CD4-positive, alpha-beta memory T cell (primary cell): ENCODE data around the gene EPG5. TPM values are rescaled to one million over a fixed set of nuclear protein-coding genes. Genes with fewer than 3 reads are reported as not detected.

Experiments
- CTCF ChIA-PET: fragments of 350-600 bp; sonication (Branson Sonifier 250); formaldehyde crosslinking; loops from one replicate; lab custom pipeline; 2021; ENCODE audit warnings: inconsistent platforms; ENCODE audit not compliant: partially characterized antibody; lab: Charles Lee
- POLR2A ChIA-PET: fragments of 350-600 bp; sonication (Branson Sonifier 250); formaldehyde crosslinking; loops from one replicate; lab custom pipeline; 2021; ENCODE audit not compliant: partially characterized antibody; lab: Charles Lee
- DNase-seq, 5 donors: peaks; one replicate each; pipeline versions ENCODE4 v3.0.0 to v3.0.0-alpha.2; 2020 to 2022; ENCODE audit warnings: mixed read lengths in 1 of 5
- H3K27ac ChIP-seq: one replicate; pipeline ENCODE4 v1.7.0; 2013; ENCODE audit warnings: low read depth, low read length
- H3K27me3 ChIP-seq: 2 replicates; pipeline ENCODE4 v1.7.0; 2013; ENCODE audit warnings: mild to moderate bottlenecking, low read length, moderate library complexity; ENCODE audit not compliant: insufficient read depth
- H3K36me3 ChIP-seq: 2 replicates; pipeline ENCODE4 v1.7.0; 2013; ENCODE audit warnings: mild to moderate bottlenecking, low read length, moderate library complexity; ENCODE audit not compliant: insufficient read depth
- H3K4me1 ChIP-seq: 2 replicates; pipeline ENCODE4 v1.7.0; 2013; ENCODE audit warnings: mild to moderate bottlenecking, low read length, moderate library complexity; ENCODE audit not compliant: insufficient read depth
- H3K4me3 ChIP-seq, 2 donors: one replicate each; pipeline ENCODE4 v1.7.0; 2013; ENCODE audit warnings: low read length in 2 of 2, mild to moderate bottlenecking in 1 of 2
- H3K9me3 ChIP-seq, 2 donors: one replicate each; pipeline ENCODE4 v1.7.0; 2013; ENCODE audit warnings: low read length in 2 of 2, control low read depth in 1 of 2; ENCODE audit not compliant: control insufficient read depth in 1 of 2
- H3K27ac Mint-ChIP-seq, 7 donors: one replicate each; pipeline ENCODE4 v1.8.0; 2020 to 2021; ENCODE audit warnings: mixed read lengths in 7 of 7, mild to moderate bottlenecking in 6 of 7, inconsistent platforms in 3 of 7, moderate library complexity in 3 of 7
- H3K27me3 Mint-ChIP-seq, 2 donors: one replicate each; pipeline ENCODE4 v1.8.0; 2020 to 2021; ENCODE audit warnings: mixed read lengths in 2 of 2
- H3K36me3 Mint-ChIP-seq, 2 donors: one replicate each; pipeline ENCODE4 v1.8.0; 2020 to 2021; ENCODE audit warnings: mixed read lengths in 2 of 2, inconsistent platforms in 1 of 2, mild to moderate bottlenecking in 1 of 2
- H3K4me1 Mint-ChIP-seq, 4 donors: one replicate each; pipeline ENCODE4 v1.8.0; 2020 to 2021; ENCODE audit warnings: mixed read lengths in 4 of 4, mild to moderate bottlenecking in 1 of 4
- H3K4me3 Mint-ChIP-seq, 8 donors: one replicate each; pipeline ENCODE4 v1.8.0; 2020 to 2021; ENCODE audit warnings: mixed read lengths in 8 of 8, mild to moderate bottlenecking in 7 of 8, moderate library complexity in 6 of 8, inconsistent platforms in 3 of 8
- H3K9me3 Mint-ChIP-seq, 8 donors: one replicate each; pipeline ENCODE4 v1.8.0; 2020 to 2021; ENCODE audit warnings: mixed read lengths in 8 of 8, mild to moderate bottlenecking in 5 of 8, inconsistent platforms in 3 of 8, moderate library complexity in 1 of 8
- intact Hi-C: fragments of 100-400 bp; cut with micrococcal nuclease; formaldehyde crosslinking; loops from one replicate; pipeline ENCODE4 v1.15.1; 2023
- polyA plus RNA-seq, 2 donors: library from polyadenylated mRNA; unstranded; fragments of 300-500 nt; fragmentation: Illumina TruSeq; gene quantifications; one replicate each; pipeline ENCODE4 v1.2.3, GENCODE V29; 2021
- total RNA-seq, 2 experiments: library from RNA; stranded (reverse); gene quantifications; one replicate each; pipeline ENCODE4 v1.2.3, GENCODE V29; 2021

The EPG5 gene
- total and polyA plus RNA-seq, 4 experiments from 2014 or later: 4.1 to 69.0 (median 35.0) TPM

DNA sequence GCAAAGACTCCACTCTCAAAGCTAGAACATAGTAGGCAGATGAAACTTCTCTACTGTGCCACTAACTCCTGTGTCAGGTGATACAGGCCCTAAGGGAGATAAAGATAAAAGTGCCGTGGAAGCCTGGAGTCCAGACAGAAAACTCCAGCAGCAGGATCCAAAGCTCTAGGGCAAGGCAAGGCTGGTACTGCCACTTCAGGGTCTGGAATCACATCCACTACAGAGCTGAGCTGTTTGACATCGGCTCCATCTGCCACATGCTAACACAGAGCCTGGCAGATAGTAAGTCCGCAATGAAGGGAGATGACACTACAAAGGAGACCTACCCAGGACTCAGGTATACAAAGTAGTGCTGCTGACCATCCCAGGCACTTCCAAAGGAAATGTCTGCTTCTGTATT, 34.4 kb downstream of the EPG5 start:
- no peak overlapping the region for H3K27ac ChIP-seq
- Mint-ChIP-seq H3K9me3 (no peaks in the 10 kb centered on the region), H3K4me1 (peaks cover 1 to 3% (median 2%) of the 10 kb centered on the region in 4 donors), H3K36me3 (peaks cover 40 to 66% of the 10 kb centered on the region in 2 donors), H3K27ac (peak overlapping the region in 2 of 7 donors; percentile 23 to 78), H3K4me3 (no peak overlapping the region), H3K27me3 (no peaks in the 10 kb centered on the region)
- POLR2A ChIA-PET: no interaction called here
- CTCF ChIA-PET: interaction anchor here (0.6 to 1.5 kb wide), 5 partner anchors 39 to 267 kb away, joined by 3 to 8 read pairs (median 4); no protein-coding TSS in a partner anchor
- no peak for DNase-seq
- no peak overlapping the region for H3K4me3 ChIP-seq
- no peaks in the 10 kb centered on the region for H3K9me3 ChIP-seq
- intact Hi-C loops: no loop called here
- H3K4me1 ChIP-seq: peaks cover 1% of the 10 kb centered on the region
- no peaks in the 10 kb centered on the region for H3K27me3 ChIP-seq
- peaks cover 45% of the 10 kb centered on the region for H3K36me3 ChIP-seq

DNA sequence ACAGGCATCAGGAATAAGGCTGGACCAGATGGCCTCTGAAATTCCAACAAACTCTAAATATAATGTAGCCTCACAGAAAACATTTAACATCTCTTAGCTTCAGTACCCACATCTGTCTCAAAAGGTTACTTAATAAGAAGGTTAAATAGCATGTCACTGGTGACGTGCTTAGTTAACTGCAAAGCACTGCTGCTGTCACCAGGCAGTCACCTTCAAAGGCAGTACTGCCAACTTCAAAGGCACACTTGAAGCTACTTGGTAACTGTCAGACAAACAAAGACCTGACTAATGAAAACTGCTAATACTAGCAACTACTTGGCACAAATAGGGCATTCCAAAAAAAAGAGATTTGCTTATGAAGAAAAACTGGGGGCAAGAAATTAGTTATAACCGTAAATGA, 36.2 kb downstream of the EPG5 start:
- POLR2A ChIA-PET: no interaction called here
- Mint-ChIP-seq H3K27ac (peak overlapping the region in 1 of 7 donors; percentile 10), H3K4me1 (peaks cover 0 to 3% (median 1%) of the 10 kb centered on the region in 4 donors), H3K4me3 (no peak overlapping the region), H3K9me3 (no peaks in the 10 kb centered on the region), H3K36me3 (peaks cover 47 to 76% of the 10 kb centered on the region in 2 donors), H3K27me3 (no peaks in the 10 kb centered on the region)
- H3K4me1 ChIP-seq: no peaks in the 10 kb centered on the region
- H3K27me3 ChIP-seq: no peaks in the 10 kb centered on the region
- no peaks in the 10 kb centered on the region for H3K9me3 ChIP-seq
- peak in 4 of 5 donors; percentile 6 to 41 (median 15) for DNase-seq
- CTCF ChIA-PET: interaction anchor here (2.3 kb wide), 1 partner anchor 143 kb away, joined by 10 read pairs; no protein-coding TSS in a partner anchor
- no peak overlapping the region for H3K4me3 ChIP-seq
- H3K36me3 ChIP-seq: peaks cover 46% of the 10 kb centered on the region
- H3K27ac ChIP-seq: peak overlapping the region; percentile 3
- intact Hi-C loops: no loop called here

- H3K9me3 Mint-ChIP-seq: no peaks in the 10 kb centered on the region
- no peaks in the 10 kb centered on the region for H3K4me1 ChIP-seq
- no peak overlapping the region for H3K4me3 ChIP-seq
- H3K27ac Mint-ChIP-seq: no peak overlapping the region
- peaks cover under 1 to 6% (median 4%) of the 10 kb centered on the region in 4 donors for H3K4me1 Mint-ChIP-seq
- no peak overlapping the region for H3K27ac ChIP-seq
- DNase-seq: no peak
- intact Hi-C loops: no loop called here
- H3K27me3 Mint-ChIP-seq: no peaks in the 10 kb centered on the region
- H3K36me3 ChIP-seq: peaks cover 68% of the 10 kb centered on the region
- no peaks in the 10 kb centered on the region for H3K9me3 ChIP-seq
- ChIA-PET POLR2A (no interaction called here), CTCF (interaction anchor here (1.0 to 2.0 kb wide), 3 partner anchors 14 to 146 kb away, joined by 3 to 9 read pairs (median 5); partner anchors contain the start of gene PSTPIP2)
- H3K36me3 Mint-ChIP-seq: peaks cover 53 to 82% of the 10 kb centered on the region in 2 donors
- H3K27me3 ChIP-seq: no peaks in the 10 kb centered on the region
- no peak overlapping the region for H3K4me3 Mint-ChIP-seq
Observed at GRCh38 chr18:45926691-45927090, 40.4 kb downstream of the EPG5 start.

DNA sequence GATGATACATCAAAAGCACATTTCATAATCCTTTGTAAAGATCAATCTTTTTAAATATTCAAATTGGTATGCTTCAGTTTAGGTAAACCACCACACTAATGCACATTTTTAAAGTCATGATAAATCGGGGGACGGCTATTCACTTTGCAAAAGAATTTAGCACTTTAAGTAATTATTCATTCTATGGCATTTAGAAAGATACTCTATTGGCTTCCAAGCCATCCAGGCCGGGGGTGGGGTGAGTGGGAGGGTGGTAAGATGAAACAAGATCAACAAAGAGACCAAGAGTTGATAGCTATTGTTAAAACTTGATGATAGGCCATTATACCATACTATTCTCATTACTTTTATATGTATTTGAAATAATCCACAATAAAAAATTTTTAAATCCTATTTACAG, 41.0 kb downstream of the EPG5 start:
- DNase-seq: no peak
- Histone ChIP-seq H3K4me1 (peaks cover 1% of the 10 kb centered on the region), H3K4me3 (no peak overlapping the region), H3K36me3 (peaks cover 70% of the 10 kb centered on the region), H3K9me3 (no peaks in the 10 kb centered on the region), H3K27me3 (no peaks in the 10 kb centered on the region), H3K27ac (no peak overlapping the region)
- Mint-ChIP-seq H3K36me3 (peaks cover 53 to 83% of the 10 kb centered on the region in 2 donors), H3K27ac (no peak overlapping the region), H3K9me3 (no peaks in the 10 kb centered on the region), H3K4me1 (peaks cover 4 to 11% (median 5%) of the 10 kb centered on the region in 4 donors), H3K4me3 (no peak overlapping the region), H3K27me3 (no peaks in the 10 kb centered on the region)
- intact Hi-C loops: no loop called here
- POLR2A ChIA-PET: interaction anchor here (1.3 kb wide), 1 partner anchor 148 kb away, joined by 3 read pairs; no protein-coding TSS in a partner anchor
- CTCF ChIA-PET: interaction anchor here (0.9 to 4.3 kb wide), 5 partner anchors 15 to 147 kb away, joined by 3 to 32 read pairs (median 5); partner anchors contain the start of gene PSTPIP2

DNA sequence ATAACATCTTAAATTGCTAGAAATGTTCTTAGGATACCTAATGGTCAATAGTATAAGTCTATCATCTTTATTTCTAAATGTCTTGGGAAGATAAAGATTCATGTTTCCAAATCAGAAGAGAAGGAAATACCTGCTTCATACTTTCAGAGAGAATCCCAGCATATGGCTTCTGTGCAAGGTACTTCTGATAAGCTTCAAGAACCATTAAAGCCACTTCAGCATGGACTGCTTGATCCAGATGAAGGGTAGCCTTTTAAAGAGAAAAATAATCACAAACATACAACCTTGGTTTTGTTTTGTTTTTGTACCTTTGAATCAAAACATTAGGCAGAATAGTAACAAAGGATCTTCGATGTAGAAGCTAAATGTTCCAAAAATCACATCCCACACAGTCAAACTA, 44.0 kb downstream of the EPG5 start:
- ChIA-PET POLR2A (no interaction called here), CTCF (interaction anchor here (1.4 to 4.3 kb wide), 2 partner anchors 14 to 150 kb away, joined by 5 to 32 read pairs; partner anchors contain the start of gene PSTPIP2)
- H3K36me3 ChIP-seq: peaks cover 57% of the 10 kb centered on the region
- no peaks in the 10 kb centered on the region for H3K27me3 ChIP-seq
- no peaks in the 10 kb centered on the region for H3K9me3 Mint-ChIP-seq
- no peaks in the 10 kb centered on the region for H3K9me3 ChIP-seq
- peak overlapping the region in 1 of 7 donors; percentile 36 for H3K27ac Mint-ChIP-seq
- peaks cover 15 to 24% (median 18%) of the 10 kb centered on the region in 4 donors for H3K4me1 Mint-ChIP-seq
- peaks cover 10% of the 10 kb centered on the region for H3K4me1 ChIP-seq
- H3K27ac ChIP-seq: no peak overlapping the region
- intact Hi-C loops: loop anchor here (5.0 kb wide), 1 partner anchor 44 kb away; the partner anchor contains the start of gene EPG5
- no peak for DNase-seq
- H3K4me3 Mint-ChIP-seq: no peak overlapping the region
- no peaks in the 10 kb centered on the region for H3K27me3 Mint-ChIP-seq
- peaks cover 54 to 76% of the 10 kb centered on the region in 2 donors for H3K36me3 Mint-ChIP-seq
- H3K4me3 ChIP-seq: no peak overlapping the region

- DNase-seq: no peak
- Mint-ChIP-seq H3K27ac (peak overlapping the region in 4 of 7 donors; percentile 31 to 81 (median 46)), H3K4me3 (no peak overlapping the region), H3K27me3 (no peaks in the 10 kb centered on the region), H3K4me1 (peaks cover 15 to 24% (median 18%) of the 10 kb centered on the region in 4 donors), H3K36me3 (peaks cover 65 to 84% of the 10 kb centered on the region in 2 donors), H3K9me3 (peaks cover 0 to 2% (median 0%) of the 10 kb centered on the region in 8 donors)
- POLR2A ChIA-PET: no interaction called here
- Histone ChIP-seq H3K27ac (no peak overlapping the region), H3K27me3 (no peaks in the 10 kb centered on the region), H3K4me1 (peaks cover 10% of the 10 kb centered on the region), H3K9me3 (no peaks in the 10 kb centered on the region), H3K36me3 (peaks cover 73% of the 10 kb centered on the region), H3K4me3 (no peak overlapping the region)
- intact Hi-C loops: loop anchor here (5.0 kb wide), 1 partner anchor 47 kb away; the partner anchor contains the start of gene EPG5
- CTCF ChIA-PET: no interaction called here
Observed at GRCh38 chr18:45920367-45920766, 46.8 kb downstream of the EPG5 start.

DNA sequence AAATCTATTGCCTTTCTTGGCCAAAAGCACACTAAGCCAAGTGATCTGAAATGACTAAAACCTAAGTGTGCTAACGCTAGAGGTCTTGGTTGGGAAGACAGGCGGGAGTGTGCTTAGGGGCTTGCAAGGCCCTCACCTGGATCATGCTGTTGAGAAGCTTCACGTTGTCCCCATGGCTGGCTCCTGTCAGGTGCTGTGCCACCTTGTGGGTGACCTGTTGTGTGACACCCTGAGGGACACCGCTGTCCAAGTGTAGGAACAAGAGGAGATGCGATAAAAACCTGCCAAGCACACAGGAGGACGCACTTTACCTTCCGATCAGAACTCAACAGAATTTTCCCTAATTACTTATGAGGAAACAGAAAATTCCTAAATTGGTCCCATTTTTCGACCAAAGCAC, 50.8 kb downstream of the EPG5 start:
- Mint-ChIP-seq H3K4me3 (no peak overlapping the region), H3K27me3 (no peaks in the 10 kb centered on the region), H3K27ac (peak overlapping the region in 1 of 7 donors; percentile 6), H3K36me3 (peaks cover 66 to 80% of the 10 kb centered on the region in 2 donors), H3K9me3 (peaks cover 0 to 2% (median 0%) of the 10 kb centered on the region in 8 donors), H3K4me1 (peaks cover 14 to 16% (median 14%) of the 10 kb centered on the region in 4 donors)
- Histone ChIP-seq H3K36me3 (peaks cover 65% of the 10 kb centered on the region), H3K27ac (no peak overlapping the region), H3K27me3 (no peaks in the 10 kb centered on the region), H3K4me3 (no peak overlapping the region), H3K4me1 (peaks cover 10% of the 10 kb centered on the region), H3K9me3 (no peaks in the 10 kb centered on the region)
- peak in 1 of 5 donors; percentile 10 for DNase-seq
- ChIA-PET CTCF (interaction anchor here (1.4 to 11.0 kb wide), 3 partner anchors 9 to 251 kb away, joined by 3 to 118 read pairs (median 5); no protein-coding TSS in a partner anchor), POLR2A (no interaction called here)
- intact Hi-C loops: no loop called here
